Muscle of back (tissue), 13 donors: ENCODE measurements around the gene COX6A2. TPM values are rescaled to one million over a fixed set of nuclear protein-coding genes. Genes with fewer than 3 reads are reported as not detected.

Experiments used
- DNase-seq, 3 donors: peaks; one replicate each; pipeline versions ENCODE4 v3.0.0 to v3.0.0-alpha.2; 2013
- long read RNA-seq, 9 donors: transcript quantifications; one replicate each; lab custom pipeline, GENCODE V29; 2026
- polyA plus RNA-seq, 10 donors: library from polyadenylated mRNA; unstranded; fragments of 120-200 nt; gene quantifications; one replicate each; pipeline ENCODE4 v1.2.1, GENCODE V29; 2013; ENCODE audit not compliant: insufficient read length in 10 of 10

The COX6A2 gene
- 100 to 1,000 TPM; 174 to 388 (median 268) TPM for polyA plus RNA-seq
- long read RNA-seq, donor 1, transcript COX6A2-202 (2 exons, 353 nt), result minor isoform, 36 of 376 reads
- long read RNA-seq, donor 1, transcript COX6A2-201 (3 exons, 440 nt), result major isoform, 331 of 376 reads
- long read RNA-seq, donor 1, partial matches to known transcripts, result 9 of 376 reads
- long read RNA-seq, donor 1, other reads (novel, unspliced or antisense), result 0 of 376 reads
- long read RNA-seq, donor 2, transcript COX6A2-202 (2 exons, 353 nt), result minor isoform, 28 of 237 reads
- long read RNA-seq, donor 2, transcript COX6A2-201 (3 exons, 440 nt), result major isoform, 193 of 237 reads
- long read RNA-seq, donor 2, partial matches to known transcripts, result 16 of 237 reads
- long read RNA-seq, donor 2, other reads (novel, unspliced or antisense), result 0 of 237 reads
- long read RNA-seq, donor 3, partial matches to known transcripts, result 0 of 1 reads
- long read RNA-seq, donor 3, other reads (novel, unspliced or antisense), result 0 of 1 reads
- long read RNA-seq, donor 4, transcript COX6A2-201 (3 exons, 440 nt), result major isoform, 186 of 210 reads
- long read RNA-seq, donor 4, transcript COX6A2-202 (2 exons, 353 nt), result minor isoform, 13 of 210 reads
- long read RNA-seq, donor 4, partial matches to known transcripts, result 11 of 210 reads
- long read RNA-seq, donor 4, other reads (novel, unspliced or antisense), result 0 of 210 reads
- long read RNA-seq, donor 5, transcript COX6A2-202 (2 exons, 353 nt), result minor isoform, 52 of 566 reads
- long read RNA-seq, donor 5, transcript COX6A2-201 (3 exons, 440 nt), result major isoform, 489 of 566 reads
- long read RNA-seq, donor 5, partial matches to known transcripts, result 17 of 566 reads
- long read RNA-seq, donor 5, other reads (novel, unspliced or antisense), result 8 of 566 reads
- long read RNA-seq, donor 6, transcript COX6A2-201 (3 exons, 440 nt), result major isoform, 229 of 289 reads
- long read RNA-seq, donor 6, transcript COX6A2-202 (2 exons, 353 nt), result minor isoform, 37 of 289 reads
- long read RNA-seq, donor 6, partial matches to known transcripts, result 23 of 289 reads
- long read RNA-seq, donor 6, other reads (novel, unspliced or antisense), result 0 of 289 reads
- long read RNA-seq, donor 7, transcript COX6A2-201 (3 exons, 440 nt), result major isoform, 145 of 159 reads
- long read RNA-seq, donor 7, transcript COX6A2-202 (2 exons, 353 nt), result minor isoform, 14 of 159 reads
- long read RNA-seq, donor 7, partial matches to known transcripts, result 0 of 159 reads
- long read RNA-seq, donor 7, other reads (novel, unspliced or antisense), result 0 of 159 reads
- long read RNA-seq, donor 8, transcript COX6A2-201 (3 exons, 440 nt), result major isoform, 122 of 153 reads
- long read RNA-seq, donor 8, transcript COX6A2-202 (2 exons, 353 nt), result minor isoform, 23 of 153 reads
- long read RNA-seq, donor 8, partial matches to known transcripts, result 8 of 153 reads
- long read RNA-seq, donor 8, other reads (novel, unspliced or antisense), result 0 of 153 reads
- long read RNA-seq, donor 9, transcript COX6A2-202 (2 exons, 353 nt), result minor isoform, 5 of 48 reads
- long read RNA-seq, donor 9, transcript COX6A2-201 (3 exons, 440 nt), result major isoform, 43 of 48 reads
- long read RNA-seq, donor 9, partial matches to known transcripts, result 0 of 48 reads
- long read RNA-seq, donor 9, other reads (novel, unspliced or antisense), result 0 of 48 reads

GRCh38 chr16:31428279-31428597, at the start of gene COX6A2:
TSS of gene COX6A2 (minus strand) at chr16:31428360. CDS start at chr16:31428325, 35 bp downstream.
- DNase-seq, result peak; percentile 36 to 58 (median 45)

- no peak for DNase-seq
Observed at GRCh38 chr16:31477220-31478216, 49.4 kb upstream of the COX6A2 start.

- peak in 1 of 3 donors; percentile 74 for DNase-seq
Observed at GRCh38 chr16:31476303-31477219, 48.4 kb upstream of the COX6A2 start.

GRCh38 chr16:31475946-31476302, 47.8 kb upstream of the COX6A2 start:
- DNase-seq, result no peak

- no peak for DNase-seq
Observed at GRCh38 chr16:31474773-31475738, 46.9 kb upstream of the COX6A2 start.

- no peak for DNase-seq
Observed at GRCh38 chr16:31474173-31474714, 46.1 kb upstream of the COX6A2 start.

GRCh38 chr16:31473264-31473984, 45.3 kb upstream of the COX6A2 start:
- no peak for DNase-seq

- peak; percentile 83 to 92 (median 91) for DNase-seq
Observed at GRCh38 chr16:31472709-31473203, 44.6 kb upstream of the COX6A2 start.

GRCh38 chr16:31471875-31472708, 43.9 kb upstream of the COX6A2 start, which contains the start of gene TGFB1I1:
TSS of gene TGFB1I1 (plus strand) at chr16:31472152. CDS start at chr16:31472189, 37 bp downstream.
- DNase-seq, result peak; percentile 81 to 91 (median 83)

- no peak for DNase-seq
Observed at GRCh38 chr16:31471241-31471874, 43.2 kb upstream of the COX6A2 start.

- no peak for DNase-seq
Observed at GRCh38 chr16:31470615-31471014, 42.5 kb upstream of the COX6A2 start.

GRCh38 chr16:31467858-31468257, 39.7 kb upstream of the COX6A2 start:
- no peak for DNase-seq

GRCh38 chr16:31467151-31467773, 39.1 kb upstream of the COX6A2 start:
- no peak for DNase-seq

GRCh38 chr16:31466381-31466841, 38.3 kb upstream of the COX6A2 start:
- DNase-seq, result no peak
